Sigmoid colon (tissue), 4 donors: ENCODE measurements around the gene RXRA.

Experiments used
- EP300 ChIP-seq, 4 donors: sonication (generic); formaldehyde crosslinking; IDR thresholded peaks; one replicate each; pipeline ENCODE4 v1.6.1; 2017; ENCODE audit warnings: antibody characterized with exemption in 4 of 4
- POLR2A ChIP-seq, 2 donors: fragments of 450-650 bp; IDR thresholded peaks; one replicate each; pipeline ENCODE4 v1.6.1; 2016; ENCODE audit warnings: antibody characterized with exemption in 2 of 2, mild to moderate bottlenecking in 2 of 2, moderate library complexity in 2 of 2
- POLR2AphosphoS5 ChIP-seq, 4 donors: sonication (generic); formaldehyde crosslinking; IDR thresholded peaks; one replicate each; pipeline ENCODE4 v1.6.1; 2017; ENCODE audit warnings: antibody characterized with exemption in 4 of 4
- TF ChIP-seq, protein P1 (sequence below), 4 experiments: fragments of 450-650 bp in 3 of 4; fragments of 200-600 bp in 1 of 4; IDR thresholded peaks; one replicate each; pipeline ENCODE4 v1.5.1; 2016 to 2019; ENCODE audit warnings: antibody characterized with exemption in 4 of 4, mild to moderate bottlenecking in 3 of 4, moderate library complexity in 2 of 4

GRCh38 chr9:134377143-134377484 is 50.9 kb downstream of the RXRA start:
- TF ChIP-seq, protein P1, sequence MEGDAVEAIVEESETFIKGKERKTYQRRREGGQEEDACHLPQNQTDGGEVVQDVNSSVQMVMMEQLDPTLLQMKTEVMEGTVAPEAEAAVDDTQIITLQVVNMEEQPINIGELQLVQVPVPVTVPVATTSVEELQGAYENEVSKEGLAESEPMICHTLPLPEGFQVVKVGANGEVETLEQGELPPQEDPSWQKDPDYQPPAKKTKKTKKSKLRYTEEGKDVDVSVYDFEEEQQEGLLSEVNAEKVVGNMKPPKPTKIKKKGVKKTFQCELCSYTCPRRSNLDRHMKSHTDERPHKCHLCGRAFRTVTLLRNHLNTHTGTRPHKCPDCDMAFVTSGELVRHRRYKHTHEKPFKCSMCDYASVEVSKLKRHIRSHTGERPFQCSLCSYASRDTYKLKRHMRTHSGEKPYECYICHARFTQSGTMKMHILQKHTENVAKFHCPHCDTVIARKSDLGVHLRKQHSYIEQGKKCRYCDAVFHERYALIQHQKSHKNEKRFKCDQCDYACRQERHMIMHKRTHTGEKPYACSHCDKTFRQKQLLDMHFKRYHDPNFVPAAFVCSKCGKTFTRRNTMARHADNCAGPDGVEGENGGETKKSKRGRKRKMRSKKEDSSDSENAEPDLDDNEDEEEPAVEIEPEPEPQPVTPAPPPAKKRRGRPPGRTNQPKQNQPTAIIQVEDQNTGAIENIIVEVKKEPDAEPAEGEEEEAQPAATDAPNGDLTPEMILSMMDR (IDR thresholded peaks at IDR 0.05) = no peak
- TF ChIP-seq POLR2AphosphoS5 (IDR thresholded peaks at IDR 0.05) = no peak
- no peak for TF ChIP-seq EP300 (IDR thresholded peaks at IDR 0.05)
- TF ChIP-seq POLR2A (IDR thresholded peaks at IDR 0.05) = no peak
